Keratinocyte (primary cell): ENCODE measurements around the gene ANKS1B. TPM values are rescaled to one million over a fixed set of nuclear protein-coding genes. Genes with fewer than 3 reads are reported as not detected.

ENCODE experiments used
- DNase-seq: peaks from one replicate; pipeline ENCODE4 v3.0.0-alpha.2; 2011; ENCODE audit warnings: low read depth, missing footprints, low spot score
- FAIRE-seq: peaks from 2 replicates; lab custom pipeline; 2011; peaks lifted over from hg19 to GRCh38; lab: Jason Lieb, UNC
- H2AFZ ChIP-seq: 2 replicates; pipeline ENCODE4 v1.6.0; 2012; ENCODE audit warnings: low read length, control low read depth, inconsistent platforms; ENCODE audit not compliant: control insufficient read depth
- H3K27ac ChIP-seq: 2 replicates; pipeline ENCODE4 v1.5.1; 2011; ENCODE audit warnings: low read length; ENCODE audit not compliant: control insufficient read depth, insufficient read depth
- H3K27me3 ChIP-seq: 3 replicates; pipeline ENCODE4 v1.6.0; 2011; ENCODE audit warnings: low read length; ENCODE audit not compliant: control insufficient read depth, insufficient read depth; ENCODE audit errors: extremely low read depth
- H3K36me3 ChIP-seq, 2 experiments: 2 replicates in 1 of 2; 3 replicates in 1 of 2; pipeline ENCODE4 v1.5.1; 2011; ENCODE audit warnings: low read length in 2 of 2, mild to moderate bottlenecking in 1 of 2; ENCODE audit not compliant: control insufficient read depth in 2 of 2, insufficient read depth in 2 of 2; ENCODE audit errors: extremely low read depth in 1 of 2
- H3K4me1 ChIP-seq: 3 replicates; pipeline ENCODE4 v1.5.1; 2011; ENCODE audit warnings: low read length; ENCODE audit not compliant: control insufficient read depth, insufficient read depth; ENCODE audit errors: extremely low read depth
- H3K4me2 ChIP-seq: 3 replicates; pipeline ENCODE4 v1.6.0; 2011; ENCODE audit warnings: low read depth, low read length; ENCODE audit not compliant: control insufficient read depth, insufficient read depth; ENCODE audit errors: extremely low read depth
- H3K4me3 ChIP-seq, 3 experiments: fragments of 200-600 bp in 1 of 3; sonication (generic) in 1 of 3; 2 replicates in 2 of 3; 3 replicates in 1 of 3; pipeline ENCODE4 v1.5.1; 2011 to 2016; ENCODE audit warnings: low read length in 3 of 3, mild to moderate bottlenecking in 3 of 3, control low read depth in 2 of 3, inconsistent platforms in 1 of 3, low read depth in 1 of 3, mixed read lengths in 1 of 3, mixed run types in 1 of 3, moderate library complexity in 1 of 3; ENCODE audit not compliant: control insufficient read depth in 2 of 3, insufficient read depth in 2 of 3; ENCODE audit errors: extremely low read depth in 1 of 3
- H3K79me2 ChIP-seq: 2 replicates; pipeline ENCODE4 v1.6.0; 2012; ENCODE audit warnings: low read length; ENCODE audit not compliant: control insufficient read depth, insufficient read depth
- H3K9ac ChIP-seq: 3 replicates; pipeline ENCODE4 v1.6.0; 2011; ENCODE audit warnings: low read length; ENCODE audit not compliant: control insufficient read depth, insufficient read depth; ENCODE audit errors: extremely low read depth
- H3K9me1 ChIP-seq: 3 replicates; pipeline ENCODE4 v1.6.0; 2011; ENCODE audit warnings: low read length; ENCODE audit not compliant: control insufficient read depth, insufficient read depth; ENCODE audit errors: extremely low read depth
- H3K9me3 ChIP-seq: 2 replicates; pipeline ENCODE4 v1.5.1; 2012; ENCODE audit warnings: low read depth, low read length; ENCODE audit not compliant: control insufficient read depth
- H4K20me1 ChIP-seq: 3 replicates; pipeline ENCODE4 v1.6.0; 2011; ENCODE audit warnings: low read length; ENCODE audit not compliant: control insufficient read depth, insufficient read depth; ENCODE audit errors: extremely low read depth
- CTCF ChIP-seq, 3 experiments: IDR thresholded peaks in 1 of 3; conservative IDR thresholded peaks in 1 of 3; optimal IDR thresholded peaks in 1 of 3; 2 replicates in 2 of 3; 3 replicates in 1 of 3; pipeline versions ENCODE3 to v1.5.1; 2011; ENCODE audit warnings: low read length in 3 of 3, mild to moderate bottlenecking in 3 of 3, moderate library complexity in 2 of 3, control low read depth in 1 of 3, inconsistent platforms in 1 of 3; ENCODE audit not compliant: insufficient read depth in 2 of 3; ENCODE audit errors: extremely low read depth in 1 of 3
- EZH2 ChIP-seq: IDR thresholded peaks from one replicate; pipeline ENCODE4 v1.6.1; 2012; ENCODE audit warnings: inconsistent platforms, mild to moderate bottlenecking, low read length, moderate library complexity
- dilution Hi-C: fragments of 300-500 bp; cut with MboI; formaldehyde crosslinking; loops from one replicate; pipeline ENCODE4 v1.7.0; 2020; ENCODE audit warnings: low sequenced_read_pairs; ENCODE audit not compliant: extremely low pct_ligation_motif_present
- polyA plus RNA-seq, 5 experiments: library from polyadenylated mRNA; depleted of rRNA in 3 of 5; stranded (reverse) in 3 of 5; stranded (forward) in 1 of 5; unstranded in 1 of 5; fragments of >200 nt; gene quantifications; 1 replicate in 1 of 5; 2 replicates in 3 of 5; 3 replicates in 1 of 5; pipeline versions ENCODE4 v1.2.1 to v1.2.3, GENCODE V29; 2011 to 2012; ENCODE audit warnings: missing spikeins in 2 of 5, low read depth in 1 of 5, low replicate concordance in 1 of 5

Gene ANKS1B
- polyA plus RNA-seq, 1 donor (not counting 4 experiments of a cell fraction or from before 2014, with no cell fraction given), result not detected

GRCh38 chr12:98945864-98946263 lies 1038.9 kb downstream of the ANKS1B start:
- Histone ChIP-seq H3K79me2 (no peaks in the 10 kb centered on the region), H3K4me1 (no peaks in the 10 kb centered on the region), H3K4me3 (no peak overlapping the region), H3K9ac (no peak overlapping the region), H3K36me3 (no peaks in the 10 kb centered on the region), H4K20me1 (no peaks in the 10 kb centered on the region), H3K9me1 (no peaks in the 10 kb centered on the region), H3K27me3 (no peaks in the 10 kb centered on the region), H3K4me2 (no peak overlapping the region), H2AFZ (no peak overlapping the region), H3K27ac (no peak overlapping the region), H3K9me3 (no peaks in the 10 kb centered on the region)
- dilution Hi-C loops, result no loop called here
- TF ChIP-seq EZH2 (no peak), CTCF (optimal IDR thresholded peaks at IDR 0.05 in 1 of 3, IDR thresholded peaks at IDR 0.05 in 1 of 3, conservative IDR thresholded peaks at IDR 0.05 in 1 of 3; ENCODE audit: extremely low read depth in 1 of 3, insufficient read depth in 2 of 3, low read length in 3 of 3) (no peak)
- FAIRE-seq (no peak), DNase-seq (no peak)

- H3K36me3 ChIP-seq, result no peaks in the 10 kb centered on the region
- H3K4me2 ChIP-seq, result no peak overlapping the region
- no peak overlapping the region for H3K9ac ChIP-seq
- H4K20me1 ChIP-seq, result no peaks in the 10 kb centered on the region
- H3K9me1 ChIP-seq, result no peaks in the 10 kb centered on the region
- H3K4me1 ChIP-seq, result no peaks in the 10 kb centered on the region
- FAIRE-seq (no peak), DNase-seq (no peak)
- no peak overlapping the region for H2AFZ ChIP-seq
- dilution Hi-C loops, result no loop called here
- no peak overlapping the region for H3K27ac ChIP-seq
- TF ChIP-seq CTCF (optimal IDR thresholded peaks at IDR 0.05 in 1 of 3, IDR thresholded peaks at IDR 0.05 in 1 of 3, conservative IDR thresholded peaks at IDR 0.05 in 1 of 3; ENCODE audit: extremely low read depth in 1 of 3, insufficient read depth in 2 of 3, low read length in 3 of 3), result no peak
- TF ChIP-seq EZH2, result no peak
- H3K4me3 ChIP-seq, result no peak overlapping the region
- H3K9me3 ChIP-seq, result no peaks in the 10 kb centered on the region
- H3K79me2 ChIP-seq, result no peaks in the 10 kb centered on the region
- H3K27me3 ChIP-seq, result no peaks in the 10 kb centered on the region
Observed at GRCh38 chr12:98939926-98940325, 1044.8 kb downstream of the ANKS1B start.
